Measurements from ENCODE around the gene ZNF670. TPM values are rescaled to one million over a fixed set of nuclear protein-coding genes. Genes with fewer than 3 reads are reported as not detected.
"Not testable (repeated sequence)": the region's sequence is repeated elsewhere in the genome, so short reads cannot be mapped to it uniquely, and the experiment has no call there.

The ZNF670 gene
- total RNA-seq, 4 donors from 2014 or later = 1.9 to 4.6 (median 2.6) TPM

- no peak overlapping the region for H3K4me3 ChIP-seq
- no peak overlapping the region for H3K27ac ChIP-seq
- no peaks in the 10 kb centered on the region for H3K27me3 ChIP-seq
- no peak for TF ChIP-seq POLR2A (IDR thresholded peaks at IDR 0.05)
- TF ChIP-seq POLR2AphosphoS5 (IDR thresholded peaks at IDR 0.05) = no peak
- no peak for TF ChIP-seq CTCF (IDR thresholded peaks at IDR 0.05)
- no peak for TF ChIP-seq EP300 (IDR thresholded peaks at IDR 0.05; ENCODE audit: low read depth)
- no peaks in the 10 kb centered on the region for H3K4me1 ChIP-seq
- H3K36me3 ChIP-seq = peaks cover 0 to 10% (median 5%) of the 10 kb centered on the region in 4 donors
- intact Hi-C loops (cut with DNase I; ENCODE audit: low total_unique reads) (no loop called here), in situ Hi-C loops (cut with MboI; ENCODE audit: low pct_ligation_motif_present in 1 of 4, low pct_unique_long_range_greater_than_20kb in 1 of 4, low sequenced_read_pairs in 3 of 4) (no loop called here)
- no peak for DNase-seq
- WGBS, 2 donors (ENCODE audit: low coverage in 1 of 2) = 94 to 100% methylated on average over 1 to 5 of the region's 5 CpGs
- H3K9me3 ChIP-seq = peaks cover 56 to 59% of the 10 kb centered on the region in 2 donors
Measured at GRCh38 chr1:247043406-247043805, 35.2 kb downstream of the ZNF670 start.

- 96 to 98% methylated on average over 6 of the region's 6 CpGs for WGBS, 2 donors (ENCODE audit: low coverage in 1 of 2)
- intact Hi-C loops (cut with DNase I; ENCODE audit: low total_unique reads) (no loop called here), in situ Hi-C loops (cut with MboI; ENCODE audit: low pct_ligation_motif_present in 1 of 4, low pct_unique_long_range_greater_than_20kb in 1 of 4, low sequenced_read_pairs in 3 of 4) (no loop called here)
- TF ChIP-seq POLR2AphosphoS5 (IDR thresholded peaks at IDR 0.05) = no peak
- TF ChIP-seq EP300 (IDR thresholded peaks at IDR 0.05; ENCODE audit: low read depth) = no peak
- no peak for TF ChIP-seq POLR2A (IDR thresholded peaks at IDR 0.05)
- TF ChIP-seq CTCF (IDR thresholded peaks at IDR 0.05) = no peak
- Histone ChIP-seq H3K36me3 (peaks cover 0 to 39% (median 20%) of the 10 kb centered on the region in 4 donors), H3K9me3 (peaks cover 57 to 69% of the 10 kb centered on the region in 2 donors), H3K27ac (no peak overlapping the region), H3K27me3 (no peaks in the 10 kb centered on the region), H3K4me3 (no peak overlapping the region), H3K4me1 (no peaks in the 10 kb centered on the region)
- no peak for DNase-seq
Measured at GRCh38 chr1:247037511-247038320, 40.9 kb downstream of the ZNF670 start.

DNA sequence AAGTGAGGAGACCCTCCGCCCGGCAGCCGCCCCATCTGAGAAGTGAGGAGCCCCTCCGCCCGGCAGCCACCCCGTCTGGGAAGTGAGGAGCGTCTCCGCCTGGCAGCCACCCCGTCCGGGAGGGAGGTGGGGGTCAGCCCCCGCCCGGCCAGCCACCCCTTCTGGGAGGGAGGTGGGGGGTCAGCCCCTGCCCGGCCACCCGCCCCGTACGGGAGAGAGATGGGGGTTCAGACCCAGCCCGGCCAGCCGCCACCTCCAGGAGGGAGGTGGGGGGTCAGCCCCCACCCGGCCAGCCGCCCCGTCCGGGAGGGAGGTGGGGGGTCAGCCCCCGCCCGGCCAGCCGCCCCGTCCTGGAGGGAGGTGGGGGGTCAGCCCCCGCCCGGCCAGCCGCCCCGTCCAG lies 46.3 kb downstream of the ZNF670 start:
- H3K4me1 ChIP-seq; intact Hi-C loops (cut with DNase I; ENCODE audit: low total_unique reads); H3K4me3 ChIP-seq; H3K27ac ChIP-seq; in situ Hi-C loops (cut with MboI; ENCODE audit: low pct_ligation_motif_present in 1 of 4, low pct_unique_long_range_greater_than_20kb in 1 of 4, low sequenced_read_pairs in 3 of 4); DNase-seq; H3K27me3 ChIP-seq: not testable (repeated sequence)
- WGBS, 2 donors (ENCODE audit: low coverage in 1 of 2) = 100% methylated on average over 2 of the region's 30 CpGs; no CpG with 5 or more reads in 1 of the 2 donors
- Histone ChIP-seq H3K9me3 (peaks cover 34 to 52% of the 10 kb centered on the region in 2 donors), H3K36me3 (peaks cover 0 to 18% (median 9%) of the 10 kb centered on the region in 4 donors)

Other genes with a start within 250 kb of the ZNF670 start
- gene AHCTF1, start 146.9 kb downstream of the ZNF670 start, total RNA-seq = 100 to 1,000 TPM in 1 of 4 donors, 10 to 100 TPM in 2, 1 to 10 TPM in 1; 10.0 to 113 (median 34.7) TPM
- 10 to 100 TPM in 1 of 4 donors, under 1 TPM in 2, not detected in 1; 0.16 to 11.7 (median 0.27) TPM for gene ZNF695, start 70.8 kb downstream of the ZNF670 start, total RNA-seq
- 10 to 100 TPM in 1 of 4 donors, 1 to 10 TPM in 3; 2.4 to 26.2 (median 4.9) TPM for gene ZNF669, start 25.5 kb upstream of the ZNF670 start, total RNA-seq
- 10 to 100 TPM; 27.5 to 61.1 (median 41.5) TPM for gene ZNF124, start 93.2 kb upstream of the ZNF670 start, total RNA-seq
- not detected for gene VN1R5, start 177.3 kb upstream of the ZNF670 start, total RNA-seq

Data from transverse colon (tissue), 4 donors.